GM12878 (cell line): ENCODE measurements around the gene CNTRL.

Experiments used
- CREB1 ChIP-seq: IDR thresholded peaks from 2 replicates; pipeline ENCODE4 v1.6.1; 2012; ENCODE audit warnings: low read depth, mild to moderate bottlenecking, inconsistent platforms
- CTCF ChIP-seq, 3 experiments: IDR thresholded peaks in 2 of 3; conservative IDR thresholded peaks in 1 of 3; 2 replicates each; pipeline ENCODE4 v1.5.1; 2011; ENCODE audit warnings: low read depth in 3 of 3, low read length in 3 of 3, mild to moderate bottlenecking in 3 of 3, control low read depth in 2 of 3, moderate library complexity in 2 of 3, inconsistent platforms in 1 of 3, mixed read lengths in 1 of 3; ENCODE audit not compliant: control insufficient read depth in 2 of 3, insufficient read depth in 1 of 3; ENCODE audit errors: extremely low read depth in 1 of 3
- MEF2A ChIP-seq: IDR thresholded peaks from 2 replicates; pipeline ENCODE4 v1.6.1; 2011; ENCODE audit warnings: low read depth, mild to moderate bottlenecking, low read length, moderate library complexity; ENCODE audit not compliant: insufficient read depth
- MEF2B ChIP-seq: fragments of 450-650 bp; IDR thresholded peaks from 2 replicates; pipeline ENCODE4 v1.6.1; 2018; ENCODE audit warnings: mild to moderate bottlenecking, moderate library complexity; ENCODE audit not compliant: partially characterized antibody, poor library complexity, severe bottlenecking
- MYC ChIP-seq: IDR thresholded peaks from 2 replicates; pipeline ENCODE4 v1.6.1; 2011; ENCODE audit warnings: mild to moderate bottlenecking, low read length, moderate library complexity, inconsistent platforms; ENCODE audit not compliant: insufficient read depth, insufficient replicate concordance, insufficient read length, severe bottlenecking
- NR2F1 ChIP-seq: fragments of 450-650 bp; conservative IDR thresholded peaks from 2 replicates; pipeline ENCODE4 v1.6.1; 2017; ENCODE audit warnings: mild to moderate bottlenecking
- SRF ChIP-seq, 2 experiments: IDR thresholded peaks; 2 replicates each; pipeline ENCODE4 v1.6.1; 2011; ENCODE audit warnings: low read depth in 2 of 2, low read length in 2 of 2, mild to moderate bottlenecking in 1 of 2, moderate library complexity in 1 of 2
- SUPT20H ChIP-seq: IDR thresholded peaks from 2 replicates; pipeline ENCODE4 v1.6.1; 2011; ENCODE audit warnings: low read depth, mild to moderate bottlenecking, low read length, moderate library complexity, borderline replicate concordance; ENCODE audit not compliant: control insufficient read depth
- YY1 ChIP-seq: IDR thresholded peaks from 2 replicates; pipeline ENCODE4 v1.6.1; 2011; ENCODE audit warnings: low read depth, mild to moderate bottlenecking, low read length
- TF ChIP-seq, protein P1 (sequence below): IDR thresholded peaks from 2 replicates; pipeline ENCODE4 v1.6.1; 2012; ENCODE audit warnings: mild to moderate bottlenecking, low read depth, low read length

DNA sequence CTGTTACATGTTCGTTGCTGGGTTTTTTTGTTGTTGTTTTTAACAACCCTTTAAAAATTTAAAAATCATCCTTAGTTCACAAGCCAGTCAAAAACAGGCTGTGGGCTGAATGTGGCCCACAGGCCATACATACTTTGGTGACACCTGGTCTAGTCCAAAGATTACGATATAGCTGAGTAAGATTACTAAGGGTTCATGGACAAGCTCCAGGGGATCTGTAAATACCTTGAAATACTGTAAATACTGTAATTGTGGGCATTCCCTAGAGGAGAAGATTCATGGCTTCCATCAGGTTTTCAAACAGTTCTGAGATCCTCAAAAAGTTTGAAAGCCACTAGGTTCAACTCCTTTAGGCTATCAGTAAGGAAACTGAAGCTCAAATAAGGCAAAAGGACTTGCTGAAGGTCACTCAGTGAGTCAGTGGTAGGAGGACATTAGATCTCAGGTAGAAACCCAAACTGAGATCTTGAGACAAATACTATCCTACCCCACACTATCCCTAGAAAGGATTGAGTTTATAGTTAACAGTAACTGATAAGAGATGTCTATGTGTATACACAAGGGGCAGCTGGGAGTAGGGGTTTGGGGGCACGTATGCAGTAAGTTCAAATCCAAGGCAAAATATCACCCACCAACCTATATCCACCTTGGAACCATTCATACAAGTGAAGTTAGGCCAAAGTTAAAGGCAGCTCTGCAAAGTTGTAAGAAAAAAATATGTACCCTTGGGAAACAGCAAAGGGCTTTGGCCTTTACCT, 109.1 kb downstream of the CNTRL start:
- TF ChIP-seq MYC (no peak), SRF (IDR thresholded peaks at IDR 0.05; ENCODE audit: low read depth in 2 of 2, low read length in 2 of 2) (no peak), CTCF (IDR thresholded peaks at IDR 0.05 in 2 of 3, conservative IDR thresholded peaks at IDR 0.05 in 1 of 3; ENCODE audit: control insufficient read depth in 2 of 3, extremely low read depth in 1 of 3, insufficient read depth in 1 of 3, low read depth in 3 of 3, low read length in 3 of 3) (no peak), MEF2B (no peak), NR2F1 (no peak), YY1 (no peak), MEF2A (no peak), CREB1 (no peak), SUPT20H (no peak)
- TF ChIP-seq, protein P1, sequence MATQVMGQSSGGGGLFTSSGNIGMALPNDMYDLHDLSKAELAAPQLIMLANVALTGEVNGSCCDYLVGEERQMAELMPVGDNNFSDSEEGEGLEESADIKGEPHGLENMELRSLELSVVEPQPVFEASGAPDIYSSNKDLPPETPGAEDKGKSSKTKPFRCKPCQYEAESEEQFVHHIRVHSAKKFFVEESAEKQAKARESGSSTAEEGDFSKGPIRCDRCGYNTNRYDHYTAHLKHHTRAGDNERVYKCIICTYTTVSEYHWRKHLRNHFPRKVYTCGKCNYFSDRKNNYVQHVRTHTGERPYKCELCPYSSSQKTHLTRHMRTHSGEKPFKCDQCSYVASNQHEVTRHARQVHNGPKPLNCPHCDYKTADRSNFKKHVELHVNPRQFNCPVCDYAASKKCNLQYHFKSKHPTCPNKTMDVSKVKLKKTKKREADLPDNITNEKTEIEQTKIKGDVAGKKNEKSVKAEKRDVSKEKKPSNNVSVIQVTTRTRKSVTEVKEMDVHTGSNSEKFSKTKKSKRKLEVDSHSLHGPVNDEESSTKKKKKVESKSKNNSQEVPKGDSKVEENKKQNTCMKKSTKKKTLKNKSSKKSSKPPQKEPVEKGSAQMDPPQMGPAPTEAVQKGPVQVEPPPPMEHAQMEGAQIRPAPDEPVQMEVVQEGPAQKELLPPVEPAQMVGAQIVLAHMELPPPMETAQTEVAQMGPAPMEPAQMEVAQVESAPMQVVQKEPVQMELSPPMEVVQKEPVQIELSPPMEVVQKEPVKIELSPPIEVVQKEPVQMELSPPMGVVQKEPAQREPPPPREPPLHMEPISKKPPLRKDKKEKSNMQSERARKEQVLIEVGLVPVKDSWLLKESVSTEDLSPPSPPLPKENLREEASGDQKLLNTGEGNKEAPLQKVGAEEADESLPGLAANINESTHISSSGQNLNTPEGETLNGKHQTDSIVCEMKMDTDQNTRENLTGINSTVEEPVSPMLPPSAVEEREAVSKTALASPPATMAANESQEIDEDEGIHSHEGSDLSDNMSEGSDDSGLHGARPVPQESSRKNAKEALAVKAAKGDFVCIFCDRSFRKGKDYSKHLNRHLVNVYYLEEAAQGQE: no peak
